Activated CD4-positive, alpha-beta T cell treated with anti-CD3 and anti-CD28 coated beads, Interleukin-2, Interleukin-4, amounts not matched to agents 100 ng/mL and 50 ng/mL, durations not matched to agents 16 hours and 8 hours (primary cell): ENCODE measurements around the gene FASN.

Source experiments
- DNase-seq: peaks from one replicate; pipeline ENCODE4 v3.0.0-alpha.2; 2020; ENCODE audit warnings: low spot score

FASN gene

DNA sequence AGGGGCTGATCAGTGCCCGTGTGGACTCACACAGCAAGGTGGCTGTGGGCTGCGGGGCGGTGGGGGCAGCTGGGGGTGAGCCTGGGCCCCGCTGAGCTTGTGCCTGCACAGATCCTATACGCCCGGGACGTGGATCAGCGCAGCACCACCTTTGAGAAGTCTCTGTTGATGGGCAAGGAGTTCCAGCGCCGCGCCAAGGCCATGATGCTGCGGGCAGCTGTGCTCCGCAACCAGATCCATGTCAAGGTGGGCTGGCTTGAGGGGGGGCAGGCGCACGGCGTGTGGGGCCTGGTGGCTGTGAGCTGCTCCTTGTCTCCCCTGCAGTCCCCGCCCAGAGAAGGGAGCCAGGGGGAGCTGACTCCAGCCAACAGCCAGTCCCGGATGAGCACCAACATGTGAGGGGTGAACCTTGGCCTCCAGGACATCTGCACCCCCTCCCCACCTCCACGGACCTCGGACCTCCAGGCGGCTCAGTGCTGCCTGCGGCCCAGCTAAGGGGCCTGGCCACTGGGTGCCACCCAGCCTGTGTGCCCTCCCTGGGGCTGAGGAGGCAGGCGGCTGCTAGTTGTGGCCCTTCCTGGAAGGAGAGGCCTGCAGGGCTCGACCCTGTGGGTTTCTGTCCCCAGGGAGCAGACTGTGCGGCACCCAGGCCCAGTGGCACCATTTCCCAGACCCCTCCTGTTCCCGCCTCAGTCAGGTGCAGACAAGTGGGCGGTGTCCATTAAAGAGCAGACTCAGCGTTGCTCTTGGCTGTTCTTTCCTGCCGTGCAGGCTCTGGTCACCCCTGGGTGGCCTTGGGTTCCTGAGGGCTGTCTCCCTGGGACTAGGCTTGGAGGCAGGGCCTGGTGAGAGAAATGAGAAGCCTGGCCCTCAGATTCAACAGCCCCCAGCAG, 41.1 kb downstream of the FASN start:
- DNase-seq, result no peak

- no peak for DNase-seq
These were observed 41.9 kb downstream of the FASN start for GRCh38 chr17:82055965-82056728.

GRCh38 chr17:82055023-82055964, 42.7 kb downstream of the FASN start:
- no peak for DNase-seq

GRCh38 chr17:82054351-82055022, 43.5 kb downstream of the FASN start:
- no peak for DNase-seq

DNA sequence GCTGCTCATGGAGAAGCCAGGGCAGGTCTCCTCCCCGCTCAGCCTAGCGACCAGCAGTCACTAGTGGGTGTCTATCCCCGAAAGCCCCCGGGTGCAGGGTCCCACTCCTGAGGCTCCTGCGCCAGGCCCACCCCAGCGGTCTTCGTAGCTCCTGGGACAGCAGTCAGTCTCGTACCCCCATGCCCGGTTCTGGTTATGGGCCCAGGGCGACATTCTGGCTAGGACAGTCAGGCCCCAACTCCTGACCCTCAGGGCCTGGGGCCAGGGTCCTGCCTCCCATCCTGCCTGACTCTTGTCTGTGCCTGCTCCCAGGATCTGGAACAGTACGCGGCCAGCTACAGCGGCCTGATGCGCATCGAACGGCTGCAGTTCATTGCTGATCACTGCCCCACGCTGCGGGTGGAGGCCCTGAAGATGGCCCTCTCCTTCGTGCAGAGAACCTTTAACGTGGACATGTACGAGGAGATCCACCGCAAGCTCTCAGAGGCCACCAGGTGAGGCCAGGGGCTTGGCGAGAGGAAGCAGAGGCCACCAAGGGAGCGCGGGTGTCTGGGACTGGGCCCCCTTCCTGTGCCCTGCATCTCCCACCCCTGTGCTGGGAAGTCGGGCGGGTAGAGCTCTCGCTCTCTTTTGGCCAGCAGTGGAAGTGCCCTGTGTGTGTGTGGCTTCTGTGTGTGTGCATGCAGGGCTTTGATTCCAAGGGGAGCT, 44.3 kb downstream of the FASN start:
- DNase-seq, result no peak

GRCh38 chr17:82053130-82053529, 44.9 kb downstream of the FASN start:
- no peak for DNase-seq

GRCh38 chr17:82052638-82053059, 45.4 kb downstream of the FASN start:
- no peak for DNase-seq

GRCh38 chr17:82051776-82052637, 46.0 kb downstream of the FASN start, which contains the start of the genes GPS1 and RFNG:
Gene GPS1 (plus strand): TSS chr17:82051898. CDS start chr17:82051932, 34 bp downstream.
Gene RFNG (minus strand): TSS chr17:82051811. CDS start chr17:82051766, 45 bp downstream.
- DNase-seq, result peak; percentile 75

GRCh38 chr17:82050761-82051641, 47.0 kb downstream of the FASN start:
- DNase-seq, result no peak

DNA sequence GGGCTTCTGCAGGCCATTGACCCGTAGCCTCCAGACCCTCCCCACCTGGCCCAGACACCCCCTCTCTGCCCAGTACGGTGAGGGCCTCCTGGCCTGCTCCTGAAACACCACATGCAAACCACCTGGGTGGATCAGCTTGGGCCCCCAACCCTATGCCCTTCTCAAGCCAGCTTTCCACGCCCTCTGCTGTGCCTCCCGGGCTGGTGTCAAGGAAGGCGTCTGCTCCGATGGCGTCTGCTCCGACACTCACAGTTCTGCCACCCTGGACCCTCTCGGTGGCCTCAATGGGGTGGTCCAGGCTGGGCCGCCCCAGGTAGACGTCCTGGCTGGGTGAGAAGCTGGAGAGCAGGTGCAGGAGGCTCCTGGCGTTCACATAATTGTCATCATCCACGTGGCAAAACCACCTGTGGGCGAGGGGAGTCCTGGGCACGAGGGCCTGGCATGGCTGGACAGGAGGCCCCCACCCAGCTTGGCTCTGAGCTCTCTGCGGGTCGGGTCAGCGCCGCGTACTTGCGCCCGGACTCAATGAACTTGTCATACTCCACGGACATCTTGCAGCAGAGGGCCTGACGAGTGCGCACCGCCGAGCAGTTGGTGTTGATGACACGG, 47.8 kb downstream of the FASN start:
- no peak for DNase-seq

DNA sequence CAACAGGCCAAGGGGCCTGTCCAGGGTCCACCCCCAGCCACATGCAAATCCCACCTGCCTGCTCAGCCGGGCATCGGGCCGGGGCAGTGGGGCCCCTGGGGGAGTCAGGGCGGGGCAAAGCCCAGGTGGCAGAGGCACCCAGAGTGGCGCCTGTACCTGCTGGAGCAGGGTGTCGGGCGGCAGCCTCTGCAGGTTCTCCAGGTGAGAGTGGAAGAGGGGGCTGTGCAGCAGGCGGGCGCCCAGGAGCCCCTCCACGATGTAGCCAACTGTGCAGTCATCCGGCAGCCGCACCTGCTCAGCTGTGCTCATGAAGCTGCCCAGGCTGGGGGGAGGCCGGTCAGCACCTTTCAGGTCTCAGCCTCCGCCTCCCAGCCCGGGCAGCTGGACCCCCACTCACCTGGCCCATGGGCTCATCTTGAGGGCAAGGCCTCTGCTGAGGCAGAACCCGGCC, 48.5 kb downstream of the FASN start:
- no peak for DNase-seq

DNA sequence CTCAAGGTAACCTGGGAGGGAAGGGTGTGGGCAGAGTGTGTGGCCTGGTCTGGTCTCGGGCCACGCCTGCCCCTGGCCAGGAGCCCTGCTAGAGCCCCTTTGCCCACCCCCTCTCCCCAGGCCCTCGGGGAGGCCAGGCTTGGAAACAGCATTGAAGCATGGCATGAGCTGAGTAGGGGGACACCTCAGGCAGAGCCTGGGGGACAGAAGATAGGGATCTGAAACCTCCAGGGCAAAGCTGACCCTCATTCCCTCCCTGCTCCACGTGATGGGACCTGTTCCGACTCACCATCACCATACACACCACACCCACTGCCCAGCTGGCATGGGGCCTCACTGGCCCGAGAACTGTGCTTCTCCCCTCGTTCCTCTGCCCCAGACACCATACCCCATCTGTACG, 48.9 kb downstream of the FASN start:
- DNase-seq, result no peak

- no peak for DNase-seq
These were observed 49.5 kb downstream of the FASN start for GRCh38 chr17:82048571-82048971.

- DNase-seq, result no peak
These were observed 50.0 kb downstream of the FASN start for GRCh38 chr17:82047914-82048570.

- DNase-seq, result no peak
These were observed 50.7 kb downstream of the FASN start for GRCh38 chr17:82047379-82047778.

GRCh38 chr17:82046903-82047302, 51.1 kb downstream of the FASN start:
- DNase-seq, result no peak

DNA sequence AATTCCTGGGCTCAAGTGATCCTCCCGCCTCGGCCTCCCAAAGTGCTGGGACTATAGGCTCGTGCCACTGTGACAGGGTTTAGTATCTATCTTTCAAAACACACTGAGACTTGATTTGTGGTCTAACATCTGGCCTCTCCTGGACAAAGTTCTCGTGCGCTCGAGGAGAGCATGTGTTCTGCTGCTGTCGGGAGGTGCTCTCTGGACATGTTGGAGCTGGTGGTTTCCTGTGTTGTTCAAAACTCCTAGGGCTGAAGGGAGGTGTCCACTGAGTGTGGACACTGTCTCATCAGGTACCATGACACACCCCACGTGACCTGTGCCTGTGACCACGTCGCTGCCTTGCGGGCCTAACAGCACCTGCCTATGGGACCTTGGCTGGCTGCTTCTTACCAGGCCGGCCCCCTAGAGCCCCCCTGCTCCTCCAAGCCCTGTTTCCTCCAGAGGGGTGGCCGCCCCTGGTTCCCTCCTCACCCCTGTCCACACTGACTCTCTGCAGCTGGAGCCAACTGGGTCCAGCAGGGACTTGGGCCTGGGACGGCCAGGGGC, 52.0 kb downstream of the FASN start:
- no peak for DNase-seq
